ENCODE results near the gene RNF10. TPM values are rescaled to one million over a fixed set of nuclear protein-coding genes. Genes with fewer than 3 reads are reported as not detected.

RNF10 gene
- polyA plus RNA-seq, 1 of the 3 experiments (the other 2 are of a cell fraction): 118 TPM

DNA sequence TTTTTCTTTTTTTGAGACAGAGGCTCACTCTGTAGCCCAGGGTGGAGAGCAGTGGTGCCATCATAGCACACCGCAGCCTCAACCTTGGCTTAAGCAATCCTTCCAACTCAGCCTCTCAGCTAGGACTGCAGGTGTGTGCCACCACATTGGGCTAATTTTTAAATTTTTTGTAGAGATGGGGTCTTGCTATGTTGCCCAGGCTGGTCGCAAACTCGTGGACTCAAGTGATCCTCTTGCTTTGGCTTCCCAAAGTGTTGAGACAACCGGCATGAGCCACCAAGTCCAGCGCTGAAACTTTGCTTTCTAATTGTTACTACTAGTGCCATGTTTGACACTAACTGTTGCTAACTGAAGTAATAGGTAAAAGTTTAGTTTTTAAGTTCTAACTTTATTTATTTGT is 8.0 kb downstream of the RNF10 start:
- no peak for DNase-seq
- H4K20me1 ChIP-seq (ENCODE audit: insufficient read depth): peaks cover 100% of the 10 kb centered on the region
- no peak overlapping the region for H3K9ac ChIP-seq
- H3K9me2 ChIP-seq: no peaks in the 10 kb centered on the region
- ChIA-PET POLR2A (no interaction called here), CTCF (no interaction called here)
- no peak overlapping the region for H3K4me2 ChIP-seq
- no peaks in the 10 kb centered on the region for H3K27me3 ChIP-seq (ENCODE audit: insufficient read depth)
- no peak overlapping the region for H2AFZ ChIP-seq (ENCODE audit: low read depth)
- peaks cover 13 to 26% of the 10 kb centered on the region in 2 experiments for H3K36me3 ChIP-seq (replicated peaks in 1 of 2; ENCODE audit: control insufficient read depth in 1 of 2, insufficient read depth in 2 of 2, low read length in 1 of 2)
- no peaks in the 10 kb centered on the region for H3K9me3 ChIP-seq
- no peak overlapping the region for H3K27ac ChIP-seq (ENCODE audit: low read depth in 2 of 2, low read length in 1 of 2)
- H3K4me1 ChIP-seq (ENCODE audit: control insufficient read depth in 1 of 2, insufficient read depth in 2 of 2, low read depth in 1 of 2, low read length in 1 of 2): peaks cover 7 to 37% of the 10 kb centered on the region in 2 experiments
- H3F3A ChIP-seq (replicated peaks; ENCODE audit: insufficient read depth): peaks cover 8% of the 10 kb centered on the region
- H3K4me3 ChIP-seq (ENCODE audit: low read depth in 2 of 2, low read length in 1 of 2): no peak overlapping the region
- 100% methylated on average over 5 of the region's 5 CpGs for WGBS (ENCODE audit: low lambda C conversion rate)
- TF ChIP-seq MEF2A (IDR thresholded peaks at IDR 0.05; ENCODE audit: borderline replicate concordance, low read depth): no peak
- no peak for TF ChIP-seq EP300 (IDR thresholded peaks at IDR 0.05; ENCODE audit: borderline replicate concordance in 1 of 2, low read depth in 1 of 2, low read length in 1 of 2)
- no peak for TF ChIP-seq POLR2AphosphoS5 (IDR thresholded peaks at IDR 0.05; ENCODE audit: low read depth, low read length)
- TF ChIP-seq, protein P1, sequence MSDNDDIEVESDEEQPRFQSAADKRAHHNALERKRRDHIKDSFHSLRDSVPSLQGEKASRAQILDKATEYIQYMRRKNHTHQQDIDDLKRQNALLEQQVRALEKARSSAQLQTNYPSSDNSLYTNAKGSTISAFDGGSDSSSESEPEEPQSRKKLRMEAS (IDR thresholded peaks at IDR 0.05; ENCODE audit: low read depth): no peak
- no peak for TF ChIP-seq ZBTB33 (IDR thresholded peaks at IDR 0.05; ENCODE audit: borderline replicate concordance, low read depth)
- no peak for TF ChIP-seq SMC3 (IDR thresholded peaks at IDR 0.05; ENCODE audit: low read depth, low read length)
- TF ChIP-seq RFX5 (IDR thresholded peaks at IDR 0.05; ENCODE audit: low read length): no peak
- TF ChIP-seq RCOR1 (IDR thresholded peaks at IDR 0.05; ENCODE audit: low read length): no peak
- TF ChIP-seq, protein P2, sequence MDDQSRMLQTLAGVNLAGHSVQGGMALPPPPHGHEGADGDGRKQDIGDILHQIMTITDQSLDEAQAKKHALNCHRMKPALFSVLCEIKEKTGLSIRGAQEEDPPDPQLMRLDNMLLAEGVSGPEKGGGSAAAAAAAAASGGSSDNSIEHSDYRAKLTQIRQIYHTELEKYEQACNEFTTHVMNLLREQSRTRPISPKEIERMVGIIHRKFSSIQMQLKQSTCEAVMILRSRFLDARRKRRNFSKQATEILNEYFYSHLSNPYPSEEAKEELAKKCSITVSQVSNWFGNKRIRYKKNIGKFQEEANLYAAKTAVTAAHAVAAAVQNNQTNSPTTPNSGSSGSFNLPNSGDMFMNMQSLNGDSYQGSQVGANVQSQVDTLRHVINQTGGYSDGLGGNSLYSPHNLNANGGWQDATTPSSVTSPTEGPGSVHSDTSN (IDR thresholded peaks at IDR 0.05): no peak
- TF ChIP-seq FOXJ3 (CRISPR knock-in tag; IDR thresholded peaks at IDR 0.05): no peak
- no peak for TF ChIP-seq RAD21 (IDR thresholded peaks at IDR 0.05; ENCODE audit: low read length)
- no peak for TF ChIP-seq GATA2 (CRISPR knock-in tag; IDR thresholded peaks at IDR 0.05)
- no peak for TF ChIP-seq FOSL2 (IDR thresholded peaks at IDR 0.05; ENCODE audit: borderline replicate concordance, low read depth)
- H3K79me2 ChIP-seq (ENCODE audit: insufficient read depth): peaks cover 100% of the 10 kb centered on the region

DNA sequence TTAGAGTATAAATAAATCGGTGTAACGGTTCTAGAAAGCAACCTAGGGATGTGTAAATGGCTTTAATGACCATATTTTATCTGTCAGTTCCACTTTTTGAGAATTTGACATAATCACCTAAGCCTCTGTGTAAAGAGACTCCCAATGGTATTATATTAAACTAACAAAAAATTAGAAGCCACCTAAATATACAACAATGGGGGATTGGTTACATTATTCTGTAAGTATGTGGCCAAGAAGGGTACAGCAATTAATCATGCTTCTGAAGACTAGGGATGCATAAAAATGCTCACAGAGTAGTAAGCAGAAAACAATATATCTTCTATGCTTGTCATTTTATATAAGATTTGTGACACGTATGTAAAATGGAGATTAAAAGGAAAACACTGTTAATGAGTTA is 10.5 kb downstream of the RNF10 start:
- Histone ChIP-seq H3K36me3 (replicated peaks in 1 of 2; ENCODE audit: control insufficient read depth in 1 of 2, insufficient read depth in 2 of 2, low read length in 1 of 2) (peaks cover 26 to 43% of the 10 kb centered on the region in 2 experiments), H3K9me2 (no peaks in the 10 kb centered on the region), H3K27me3 (ENCODE audit: insufficient read depth) (no peaks in the 10 kb centered on the region), H3K79me2 (ENCODE audit: insufficient read depth) (peaks cover 100% of the 10 kb centered on the region), H3F3A (replicated peaks; ENCODE audit: insufficient read depth) (no peaks in the 10 kb centered on the region), H3K4me3 (ENCODE audit: low read depth in 2 of 2, low read length in 1 of 2) (no peak overlapping the region), H3K27ac (ENCODE audit: low read depth in 2 of 2, low read length in 1 of 2) (no peak overlapping the region), H3K9me3 (no peaks in the 10 kb centered on the region), H3K4me1 (ENCODE audit: control insufficient read depth in 1 of 2, insufficient read depth in 2 of 2, low read depth in 1 of 2, low read length in 1 of 2) (peaks cover 0 to 12% of the 10 kb centered on the region in 2 experiments; a peak in 1 of 4 replicates), H3K4me2 (no peak overlapping the region), H2AFZ (ENCODE audit: low read depth) (no peak overlapping the region), H3K9ac (no peak overlapping the region), H4K20me1 (ENCODE audit: insufficient read depth) (peaks cover 87% of the 10 kb centered on the region)
- no peak for DNase-seq
- no peak for TF ChIP-seq NRF1 (IDR thresholded peaks at IDR 0.05; ENCODE audit: low read depth, low read length)
- no peak for TF ChIP-seq CTCF (IDR thresholded peaks at IDR 0.05)
- no peak for TF ChIP-seq RFX5 (IDR thresholded peaks at IDR 0.05; ENCODE audit: low read length)
- TF ChIP-seq TAF1 (IDR thresholded peaks at IDR 0.05; ENCODE audit: borderline replicate concordance, low read depth, low read length): no peak
- no peak for TF ChIP-seq GABPA (IDR thresholded peaks at IDR 0.05; ENCODE audit: low read depth)
- no peak for TF ChIP-seq GATA2 (CRISPR knock-in tag; IDR thresholded peaks at IDR 0.05)
- no peak for TF ChIP-seq FOSL2 (IDR thresholded peaks at IDR 0.05; ENCODE audit: borderline replicate concordance, low read depth)
- no peak for TF ChIP-seq POLR2AphosphoS5 (IDR thresholded peaks at IDR 0.05; ENCODE audit: low read depth, low read length)
- TF ChIP-seq RAD21 (IDR thresholded peaks at IDR 0.05; ENCODE audit: low read length): no peak
- TF ChIP-seq TCF12 (IDR thresholded peaks at IDR 0.05): no peak
- TF ChIP-seq RXRA (IDR thresholded peaks at IDR 0.05; ENCODE audit: borderline replicate concordance, low read depth): no peak
- TF ChIP-seq ZBTB33 (IDR thresholded peaks at IDR 0.05; ENCODE audit: borderline replicate concordance, low read depth): no peak
- no peak for TF ChIP-seq FOXJ3 (CRISPR knock-in tag; IDR thresholded peaks at IDR 0.05)
- no peak for TF ChIP-seq NFIC (IDR thresholded peaks at IDR 0.05; ENCODE audit: borderline replicate concordance)
- WGBS (ENCODE audit: low lambda C conversion rate): 97% methylated on average over 3 of the region's 3 CpGs
- ChIA-PET CTCF (no interaction called here), POLR2A (no interaction called here)

All from SK-N-SH (cell line).